Endothelial cell of umbilical vein (primary cell): ENCODE data around the gene ZNF48. TPM values are rescaled to one million over a fixed set of nuclear protein-coding genes. Genes with fewer than 3 reads are reported as not detected.

Experiments used
- BruUV-seq: library from RNA; stranded (reverse); fragments of 400-500 nt; replicated peaks from 2 replicates; lab custom pipeline; 2021; lab: Mats Ljungman, UMichigan
- CTCF ChIA-PET: fragments of 300-600, 350-600 bp; sonication (Branson Sonifier 250); formaldehyde crosslinking; loops from one replicate; lab custom pipeline; 2021; ENCODE audit warnings: antibody characterized with exemption, inconsistent platforms; lab: Charles Lee
- POLR2A ChIA-PET: fragments of 300-600, 350-600 bp; sonication (Branson Sonifier 250); formaldehyde crosslinking; loops from one replicate; lab custom pipeline; 2021; ENCODE audit warnings: antibody characterized with exemption, inconsistent platforms; lab: Charles Lee
- DNase-seq: peaks from one replicate; pipeline ENCODE4 v3.0.0-alpha.2; 2011; ENCODE audit warnings: low read depth, low spot score
- FAIRE-seq: peaks from 2 replicates; lab custom pipeline; 2011; peaks lifted over from hg19 to GRCh38; lab: Jason Lieb, UNC
- H2AFZ ChIP-seq: 2 replicates; pipeline ENCODE4 v1.6.0; 2012; ENCODE audit warnings: low read depth, low read length, control low read depth, inconsistent platforms
- H3K27ac ChIP-seq: 2 replicates; pipeline ENCODE4 v1.5.1; 2011; ENCODE audit warnings: low read depth, mild to moderate bottlenecking, control low read depth, low read length, moderate library complexity; ENCODE audit not compliant: insufficient read depth
- H3K27me3 ChIP-seq, 2 experiments: 2 replicates each; pipeline versions ENCODE4 v1.6.0 to v1.6.1; 2011; ENCODE audit warnings: low read length in 2 of 2, mixed read lengths in 1 of 2; ENCODE audit not compliant: control insufficient read depth in 2 of 2, insufficient read depth in 2 of 2
- H3K36me3 ChIP-seq, 2 experiments: 2 replicates in 1 of 2; 3 replicates in 1 of 2; pipeline ENCODE4 v1.5.1; 2011; ENCODE audit warnings: low read length in 2 of 2, mild to moderate bottlenecking in 1 of 2, moderate library complexity in 1 of 2; ENCODE audit not compliant: control insufficient read depth in 2 of 2, insufficient read depth in 2 of 2; ENCODE audit errors: extremely low read depth in 1 of 2
- H3K4me1 ChIP-seq: 3 replicates; pipeline ENCODE4 v1.5.1; 2011; ENCODE audit warnings: mild to moderate bottlenecking, low read length; ENCODE audit not compliant: control insufficient read depth, insufficient read depth; ENCODE audit errors: extremely low read depth
- H3K4me2 ChIP-seq: 2 replicates; pipeline ENCODE4 v1.6.1; 2011; ENCODE audit warnings: low read length, control low read depth, mixed read lengths; ENCODE audit not compliant: insufficient read depth
- H3K4me3 ChIP-seq, 3 experiments: fragments of 200-600 bp in 1 of 3; sonication (generic), shearing (Covaris generic) in 1 of 3; replicated peaks in 1 of 3; 2 replicates each; pipeline ENCODE4 v1.5.1; 2011 to 2016; ENCODE audit warnings: control low read depth in 3 of 3, low read length in 3 of 3, mild to moderate bottlenecking in 2 of 3, inconsistent platforms in 1 of 3, low read depth in 1 of 3, moderate library complexity in 1 of 3; ENCODE audit not compliant: insufficient read depth in 1 of 3
- H3K79me2 ChIP-seq: 2 replicates; pipeline ENCODE4 v1.6.0; 2012; ENCODE audit warnings: low read length, inconsistent platforms; ENCODE audit not compliant: control insufficient read depth, insufficient read depth
- H3K9ac ChIP-seq: replicated peaks from 2 replicates; pipeline ENCODE3; 2011; ENCODE audit warnings: low read length, control low read depth; ENCODE audit not compliant: insufficient read depth; ENCODE audit errors: extremely low read depth
- H3K9me1 ChIP-seq: replicated peaks from 3 replicates; pipeline ENCODE4 v1.6.0; 2011; ENCODE audit warnings: mild to moderate bottlenecking, low read length; ENCODE audit not compliant: control insufficient read depth, insufficient read depth; ENCODE audit errors: extremely low read depth
- H3K9me3 ChIP-seq: replicated peaks from 2 replicates; pipeline ENCODE4 v1.5.1; 2012; ENCODE audit warnings: low read length, inconsistent platforms; ENCODE audit not compliant: control insufficient read depth, insufficient read depth
- H4K20me1 ChIP-seq: replicated peaks from 2 replicates; pipeline ENCODE3; 2011; ENCODE audit warnings: mild to moderate bottlenecking, low read length; ENCODE audit not compliant: control insufficient read depth, insufficient read depth; ENCODE audit errors: extremely low read depth
- CTCF ChIP-seq, 2 donors: IDR thresholded peaks; 1 replicate in 1 of 2; 2 replicates in 1 of 2; pipeline ENCODE4 v1.5.1; 2011; ENCODE audit warnings: low read length in 2 of 2, mild to moderate bottlenecking in 2 of 2, moderate library complexity in 2 of 2, control low read depth in 1 of 2, inconsistent platforms in 1 of 2, low read depth in 1 of 2; ENCODE audit not compliant: insufficient read depth in 1 of 2; ENCODE audit errors: extremely low read depth in 1 of 2
- EZH2 ChIP-seq: IDR thresholded peaks from 2 replicates; pipeline ENCODE4 v1.6.1; 2012; ENCODE audit warnings: borderline replicate concordance, low read depth, mild to moderate bottlenecking, moderate library complexity, low read length, inconsistent platforms; ENCODE audit not compliant: severe bottlenecking
- FOS ChIP-seq: IDR thresholded peaks from 2 replicates; pipeline ENCODE4 v1.6.1; 2011; ENCODE audit warnings: mild to moderate bottlenecking, low read length, moderate library complexity, borderline replicate concordance; ENCODE audit not compliant: insufficient read depth
- GATA2 ChIP-seq: IDR thresholded peaks from 2 replicates; pipeline ENCODE4 v1.7.0; 2011; ENCODE audit warnings: low read depth, mild to moderate bottlenecking, moderate library complexity, mixed read lengths, low read length; ENCODE audit not compliant: insufficient read length, insufficient read depth
- JUN ChIP-seq: IDR thresholded peaks from 2 replicates; pipeline ENCODE4 v1.6.1; 2011; ENCODE audit warnings: borderline replicate concordance, low read depth; ENCODE audit not compliant: insufficient read length, insufficient read depth
- MAX ChIP-seq: IDR thresholded peaks from 2 replicates; pipeline ENCODE4 v1.6.1; 2011; ENCODE audit not compliant: insufficient read depth, insufficient read length
- MYC ChIP-seq: IDR thresholded peaks from one replicate; pipeline ENCODE4 v1.6.1; 2011; ENCODE audit warnings: mild to moderate bottlenecking, low read depth, low read length
- POLR2A ChIP-seq: IDR thresholded peaks from 2 replicates; pipeline ENCODE4 v1.6.1; 2012; ENCODE audit warnings: low read depth, mild to moderate bottlenecking, control low read depth, low read length
- POLR2AphosphoS5 ChIP-seq: IDR thresholded peaks from 2 replicates; pipeline ENCODE4 v1.6.1; 2012; ENCODE audit warnings: low read depth, mild to moderate bottlenecking, control low read depth, low read length, moderate library complexity; ENCODE audit not compliant: insufficient read depth
- dilution Hi-C: fragments of 300-500 bp; cut with MboI; formaldehyde crosslinking; loops from one replicate; pipeline ENCODE4 v1.15.0; 2019; ENCODE audit warnings: low sequenced_read_pairs; ENCODE audit not compliant: extremely low pct_ligation_motif_present
- intact Hi-C: fragments of 100-400 bp; cut with micrococcal nuclease; formaldehyde crosslinking; loops from one replicate; pipeline ENCODE4 v1.10.0; 2022
- polyA plus RNA-seq, 4 experiments: library from polyadenylated mRNA; depleted of rRNA in 3 of 4; stranded (reverse) in 3 of 4; unstranded in 1 of 4; fragments of >200 nt; gene quantifications; 2 replicates each; pipeline versions ENCODE4 v1.2.1 to v1.2.3, GENCODE V29; 2011 to 2012; ENCODE audit warnings: missing spikeins in 1 of 4
- total RNA-seq: library from RNA; stranded (reverse); gene quantifications from 2 replicates; pipeline ENCODE4 v1.2.3, GENCODE V29; 2021

Gene ZNF48
- total and polyA plus RNA-seq, 2 donors (not counting 3 experiments of a cell fraction or from before 2014, with no cell fraction given) = 15.3 to 16.1 TPM

GRCh38 chr16:30348113-30348512, 47.1 kb upstream of the ZNF48 start:
- Histone ChIP-seq H4K20me1 (no peaks in the 10 kb centered on the region), H3K27ac (no peak overlapping the region), H3K79me2 (peaks cover 3% of the 10 kb centered on the region), H3K4me3 (no peak overlapping the region), H3K27me3 (no peaks in the 10 kb centered on the region), H3K9ac (no peak overlapping the region), H3K36me3 (peaks cover 6 to 9% of the 10 kb centered on the region in 2 experiments), H3K4me2 (no peak overlapping the region), H3K4me1 (peaks cover 16% of the 10 kb centered on the region), H3K9me1 (no peaks in the 10 kb centered on the region), H3K9me3 (no peaks in the 10 kb centered on the region), H2AFZ (no peak overlapping the region)
- intact Hi-C loops = no loop called here
- dilution Hi-C loops = no loop called here
- DNase-seq = no peak
- POLR2A ChIA-PET = no interaction called here
- no peak for FAIRE-seq
- TF ChIP-seq POLR2AphosphoS5 = no peak
- TF ChIP-seq JUN = no peak
- no peak for TF ChIP-seq POLR2A
- no peak for TF ChIP-seq CTCF (IDR thresholded peaks at IDR 0.05; ENCODE audit: extremely low read depth in 1 of 2, insufficient read depth in 1 of 2, low read depth in 1 of 2, low read length in 2 of 2)
- CTCF ChIA-PET = no interaction called here
- BruUV-seq = no TSS peak

GRCh38 chr16:30348929-30349328, 46.3 kb upstream of the ZNF48 start:
- Histone ChIP-seq H3K9me3 (no peaks in the 10 kb centered on the region), H3K4me2 (no peak overlapping the region), H3K4me1 (peaks cover 19% of the 10 kb centered on the region), H2AFZ (no peak overlapping the region), H3K27me3 (no peaks in the 10 kb centered on the region), H3K27ac (no peak overlapping the region), H3K9me1 (no peaks in the 10 kb centered on the region), H3K36me3 (peaks cover 6 to 11% of the 10 kb centered on the region in 2 experiments), H3K9ac (no peak overlapping the region), H3K79me2 (peaks cover 9% of the 10 kb centered on the region), H3K4me3 (no peak overlapping the region), H4K20me1 (no peaks in the 10 kb centered on the region)
- BruUV-seq = no TSS peak
- dilution Hi-C loops = no loop called here
- no peak for TF ChIP-seq MYC
- no peak for TF ChIP-seq POLR2A
- TF ChIP-seq MAX = no peak
- TF ChIP-seq GATA2 = no peak
- no peak for TF ChIP-seq EZH2
- TF ChIP-seq JUN = no peak
- no peak for TF ChIP-seq FOS
- TF ChIP-seq POLR2AphosphoS5 = no peak
- ChIA-PET CTCF (no interaction called here), POLR2A (no interaction called here)
- FAIRE-seq (no peak), DNase-seq (no peak)
- intact Hi-C loops = no loop called here
